GM21381 (cell line): Measurements from ENCODE around the gene ATG101.
"Not testable (repeated sequence)": the region's sequence is repeated elsewhere in the genome, so short reads cannot be mapped to it uniquely, and the experiment has no call there.

Experiments
- ATAC-seq: cut with Tn5 transposase; IDR thresholded peaks from one replicate; pipeline ENCODE4 v1.9.1; 2021; ENCODE audit warnings: mild to moderate bottlenecking, moderate library complexity; ENCODE audit not compliant: unreplicated experiment

The ATG101 gene

DNA sequence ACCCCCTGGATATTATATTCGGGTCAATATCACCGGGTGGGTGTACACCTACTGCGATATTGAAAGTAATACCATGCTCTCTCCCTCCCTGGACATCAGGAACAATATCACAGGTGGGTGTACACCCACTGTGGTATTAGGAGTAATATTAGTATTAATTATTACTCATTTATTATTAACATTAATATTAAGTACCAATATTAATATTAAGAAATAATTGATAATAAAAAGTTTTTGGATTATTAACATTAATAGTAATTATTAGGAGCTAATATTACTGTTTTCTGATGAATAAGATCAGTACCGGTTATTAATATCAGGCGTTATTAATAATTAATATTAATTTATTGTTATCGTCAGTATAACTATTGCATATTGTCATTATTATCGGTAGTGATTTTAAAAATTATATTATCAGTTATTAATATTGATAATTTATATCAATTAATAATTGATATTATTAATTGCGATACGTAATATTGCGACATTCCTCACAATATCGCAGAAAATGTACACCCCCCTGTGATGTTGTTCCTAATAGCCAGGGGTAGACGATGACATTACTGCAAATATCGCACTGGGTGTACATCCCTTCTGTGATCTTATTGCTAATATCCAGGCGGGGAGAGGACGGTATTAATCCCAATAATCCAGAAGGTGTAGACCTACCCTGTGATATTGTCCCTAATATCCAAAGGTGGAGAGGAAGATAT is 26.7 kb downstream of the ATG101 start:
- ATAC-seq, result no peak

- no peak for ATAC-seq
Observed at GRCh38 chr12:52097045-52097666, 27.4 kb downstream of the ATG101 start.

DNA sequence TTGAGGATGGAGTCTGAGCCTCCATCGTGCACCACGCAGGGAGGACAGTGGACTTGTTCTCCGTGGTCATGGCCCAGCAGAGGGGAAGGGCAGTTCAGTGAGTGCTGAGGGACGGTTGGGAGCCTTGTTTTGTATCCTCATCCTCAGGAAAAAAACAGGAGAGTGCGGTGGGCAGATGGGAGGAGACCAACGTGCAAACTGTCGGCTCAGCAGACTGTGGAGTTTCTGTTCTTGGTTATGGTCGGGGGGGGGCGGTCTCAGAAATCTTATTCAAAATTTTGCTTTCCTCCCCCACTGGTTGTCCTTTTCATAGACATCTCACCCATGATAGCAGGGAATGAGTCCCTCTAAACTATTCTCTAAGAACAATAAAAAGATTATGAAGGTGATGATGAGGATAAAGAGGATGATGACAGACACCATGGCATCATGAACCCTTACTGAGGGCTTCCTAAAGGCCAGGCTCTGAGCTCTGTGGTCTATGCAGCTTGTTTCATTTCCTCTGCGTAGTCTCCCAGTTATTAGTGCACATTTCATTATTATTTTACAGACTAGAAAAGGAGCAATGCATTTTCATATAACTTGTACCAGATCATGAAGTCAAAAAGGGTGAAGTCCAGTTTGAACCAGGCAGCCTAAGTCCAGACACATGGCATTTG is 34.8 kb downstream of the ATG101 start:
- not testable (repeated sequence) for ATAC-seq

DNA sequence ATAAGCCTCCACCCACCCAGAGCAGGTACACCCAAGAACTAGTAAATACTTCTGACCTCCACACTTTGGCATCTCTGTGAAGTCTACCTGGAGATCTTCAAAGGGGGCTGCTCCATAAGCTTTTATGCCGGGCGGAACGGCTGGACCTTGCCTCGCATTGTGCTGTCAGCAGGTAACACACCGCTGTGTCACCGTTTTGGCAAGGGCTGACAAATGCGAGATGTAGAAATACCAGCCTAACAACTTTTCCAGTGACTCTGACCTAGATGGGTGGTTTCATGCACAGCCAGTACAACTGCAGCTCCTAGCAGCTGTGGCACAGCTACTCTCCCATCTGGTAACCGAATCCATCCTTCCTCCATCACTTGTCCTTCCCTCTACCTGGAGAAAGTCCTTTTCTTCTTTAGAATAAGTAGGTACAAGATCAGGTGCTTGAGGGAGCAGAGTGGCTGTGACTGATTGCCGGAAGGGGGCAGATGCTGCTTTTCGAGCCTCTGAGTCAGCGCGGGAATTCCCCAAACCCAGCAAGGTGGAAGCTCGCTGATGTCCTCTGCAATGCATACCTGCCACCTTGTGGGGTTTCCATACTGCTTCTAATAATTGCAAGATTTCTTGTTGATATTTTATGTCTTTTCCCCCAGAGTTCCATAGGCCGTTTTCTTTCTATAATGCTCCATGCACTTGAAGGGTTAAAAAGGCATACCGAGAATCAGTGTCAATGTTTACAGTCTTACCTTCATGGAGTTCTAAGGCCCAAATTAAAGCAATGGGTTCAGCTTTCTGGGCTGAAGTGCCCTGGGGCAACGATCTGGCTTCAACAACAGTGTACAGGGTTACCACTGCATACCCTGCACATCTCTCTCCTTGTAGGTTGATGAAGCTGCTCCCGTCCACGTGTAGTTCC is 46.7 kb downstream of the ATG101 start:
- not testable (repeated sequence) for ATAC-seq

DNA sequence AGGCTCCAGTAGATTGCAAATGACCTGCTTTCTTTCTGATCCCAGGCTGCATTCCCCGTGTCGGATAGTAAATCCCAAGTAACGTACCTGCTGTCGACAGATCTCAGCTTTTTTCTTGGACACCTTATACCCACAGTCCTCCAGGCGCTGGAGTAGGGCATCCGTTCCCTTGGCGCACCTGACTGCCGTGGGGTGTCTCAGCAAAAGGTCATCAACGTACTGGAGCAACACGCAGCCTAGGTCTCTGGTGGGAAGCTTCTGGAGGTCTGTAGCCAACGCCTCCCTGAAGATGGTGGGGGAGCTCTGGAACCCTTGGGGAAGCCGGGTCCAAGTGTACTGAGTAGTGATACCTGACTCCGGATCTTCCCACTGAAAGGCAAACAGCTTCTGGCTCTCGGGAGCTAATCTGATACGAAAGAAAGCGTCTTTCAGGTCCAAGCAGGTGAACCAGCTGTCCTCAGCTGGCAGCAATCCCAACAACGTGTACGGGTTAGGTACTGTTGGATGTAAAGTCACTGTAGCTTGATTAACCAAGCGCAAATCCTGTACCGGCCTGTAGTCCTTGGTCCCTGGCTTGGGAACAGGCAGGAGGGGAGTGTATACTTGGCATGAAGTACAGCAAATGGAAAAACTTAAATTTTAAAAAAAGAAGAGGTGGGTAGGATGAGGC is 48.2 kb downstream of the ATG101 start:
- ATAC-seq, result peak; percentile 24

DNA sequence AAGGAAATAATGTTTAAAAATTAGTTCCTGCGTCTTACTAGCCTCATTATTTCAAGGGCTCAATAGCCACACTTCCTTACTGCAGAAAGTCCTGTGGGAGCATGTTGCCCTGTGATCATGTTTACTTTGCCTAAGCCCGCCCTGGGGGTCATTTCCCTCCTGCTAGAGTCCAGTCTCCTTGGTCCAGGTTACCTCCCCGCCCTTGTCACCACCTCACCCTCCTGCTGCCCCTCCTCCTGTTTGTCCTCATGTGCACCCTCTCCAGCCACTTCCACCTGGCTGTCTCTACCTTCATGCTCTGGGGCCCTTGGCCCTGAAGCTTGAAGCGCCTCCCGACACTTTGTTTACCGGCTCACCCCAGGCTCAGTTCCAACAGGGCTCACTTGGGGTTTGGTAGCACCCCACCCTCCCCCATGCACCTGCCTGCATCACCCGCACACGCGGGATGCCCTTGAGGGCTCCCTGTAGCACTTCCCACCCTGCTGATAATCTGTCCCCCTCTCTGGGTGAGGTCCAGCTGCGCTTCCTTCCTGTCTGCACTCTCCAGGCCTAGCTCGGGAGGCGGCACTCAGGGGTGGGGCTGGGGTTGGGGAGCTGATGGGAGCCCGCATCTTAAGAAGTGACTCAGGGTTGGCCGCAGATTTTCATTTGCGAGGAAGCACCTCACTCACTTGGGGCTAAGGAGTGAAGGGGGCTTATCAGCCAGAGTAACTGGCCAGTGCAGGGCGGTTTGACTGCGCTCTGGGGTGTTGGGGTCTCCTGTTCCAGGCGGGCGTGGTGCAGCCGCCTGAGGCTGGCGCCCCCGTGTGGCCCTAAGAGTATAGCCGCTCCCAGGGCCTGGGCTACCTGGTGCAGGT is 49.8 kb downstream of the ATG101 start:
- ATAC-seq, result no peak

GRCh38 chr12:52120951-52121823 is 51.4 kb downstream of the ATG101 start:
- no peak for ATAC-seq

GRCh38 chr12:52121824-52122539 is 52.2 kb downstream of the ATG101 start:
- no peak for ATAC-seq

DNA sequence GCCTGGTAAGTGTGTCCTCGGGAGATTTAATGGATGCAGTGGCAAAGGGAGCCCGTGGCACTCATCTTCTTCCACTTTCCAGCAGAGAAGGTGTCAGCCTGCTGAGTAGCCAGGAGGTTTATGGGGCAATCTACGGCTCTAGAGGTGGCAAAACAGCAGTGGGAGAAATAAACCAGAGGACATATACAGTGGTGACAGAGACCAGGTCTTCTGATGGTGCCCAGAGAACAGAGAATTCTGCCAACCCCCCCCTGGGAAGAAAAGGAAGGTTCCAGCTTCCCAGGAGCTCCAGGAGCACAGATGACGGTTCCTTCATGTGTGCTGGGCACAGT is 52.7 kb downstream of the ATG101 start:
- ATAC-seq, result no peak

- ATAC-seq, result no peak
Observed at GRCh38 chr12:52122904-52123303, 53.1 kb downstream of the ATG101 start.

GRCh38 chr12:52123487-52124186 is 53.9 kb downstream of the ATG101 start:
- ATAC-seq, result no peak

- ATAC-seq, result no peak
Observed at GRCh38 chr12:52125476-52125900, 55.7 kb downstream of the ATG101 start.

DNA sequence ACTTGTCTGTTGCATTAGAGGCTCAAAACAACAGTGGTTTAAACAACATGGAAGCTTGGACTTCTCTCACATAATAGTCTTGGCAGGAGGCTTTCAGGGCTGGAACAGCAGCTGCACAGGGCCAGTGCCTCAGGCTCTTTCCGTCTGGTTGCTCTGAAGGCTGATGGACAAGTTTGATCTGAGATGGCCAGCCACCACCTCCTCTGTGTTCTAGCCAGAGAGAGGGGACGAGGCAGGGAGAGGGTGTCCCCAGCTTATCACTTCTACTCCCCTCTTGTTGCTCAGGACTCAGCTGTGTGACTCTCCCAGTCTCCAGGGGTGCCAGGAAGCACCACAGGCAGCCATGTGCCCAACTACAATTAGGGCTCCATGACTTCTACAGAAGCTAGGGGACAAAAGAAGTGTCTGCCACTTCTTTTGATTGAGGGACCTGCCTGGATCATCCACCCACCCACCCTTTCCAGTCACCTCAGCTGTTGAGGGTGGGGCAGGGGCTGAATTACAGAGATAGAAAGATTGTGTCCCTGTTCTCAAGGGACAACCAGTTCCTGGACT is 56.3 kb downstream of the ATG101 start:
- no peak for ATAC-seq
